Smooth muscle cell of the brain vasculature (primary cell): ENCODE measurements around the gene HOXA3.
A peak's percentile ranks its signal among the peaks of the same experiment; 100 is the strongest.

Experiments used
- DNase-seq: peaks from one replicate; pipeline ENCODE4 v3.0.0-alpha.2; 2012; ENCODE audit warnings: low read depth, low spot score

Gene HOXA3

DNA sequence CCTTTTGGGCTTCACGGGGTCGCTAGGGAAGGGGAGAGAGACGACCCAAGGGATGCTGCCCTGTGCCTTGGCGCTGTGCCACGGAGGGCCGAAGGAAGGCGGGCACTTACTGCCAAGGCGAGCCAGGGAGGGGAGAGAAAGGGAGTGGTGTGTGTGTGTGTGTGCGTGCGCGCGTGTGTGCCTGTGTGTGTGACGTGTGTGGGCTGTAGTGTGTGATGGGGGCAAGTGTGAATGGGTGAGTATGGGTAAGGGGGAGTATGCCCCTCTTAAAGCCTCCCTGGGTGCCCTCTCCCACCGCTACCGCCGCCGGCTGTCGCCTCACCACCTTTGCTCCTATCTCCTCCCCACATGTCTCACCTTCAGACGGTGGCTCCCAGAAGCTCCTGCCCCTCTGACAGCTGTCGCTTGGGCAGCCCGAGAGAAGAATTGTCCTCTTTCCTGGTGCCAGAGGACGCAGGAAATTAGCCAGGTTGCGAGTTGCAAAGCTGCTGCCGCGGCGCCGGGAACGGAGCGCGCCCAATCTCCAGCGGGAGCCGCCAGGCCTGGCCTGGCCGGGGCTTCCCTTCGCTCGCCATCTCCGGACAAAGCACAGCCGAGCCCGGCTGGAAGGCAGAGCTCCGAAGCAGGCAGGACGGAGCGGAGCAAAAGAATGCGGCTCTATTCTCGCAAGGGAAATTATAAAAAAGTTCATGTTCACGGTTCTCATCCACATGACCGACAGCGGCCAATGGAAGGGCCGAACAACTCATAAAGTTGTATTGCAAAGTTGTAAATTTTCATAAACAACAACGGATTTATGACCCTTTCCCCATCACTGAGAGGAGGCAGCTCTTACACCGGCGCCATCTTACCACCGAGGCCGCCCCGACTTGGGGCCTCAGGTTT lies at the start of gene HOXA3:
TSS of gene HOXA3 (minus strand) at position 653 of the 885 bp plus-strand sequence. CDS start 41,943 bp downstream, outside the sequence.
- DNase-seq, result no peak

DNA sequence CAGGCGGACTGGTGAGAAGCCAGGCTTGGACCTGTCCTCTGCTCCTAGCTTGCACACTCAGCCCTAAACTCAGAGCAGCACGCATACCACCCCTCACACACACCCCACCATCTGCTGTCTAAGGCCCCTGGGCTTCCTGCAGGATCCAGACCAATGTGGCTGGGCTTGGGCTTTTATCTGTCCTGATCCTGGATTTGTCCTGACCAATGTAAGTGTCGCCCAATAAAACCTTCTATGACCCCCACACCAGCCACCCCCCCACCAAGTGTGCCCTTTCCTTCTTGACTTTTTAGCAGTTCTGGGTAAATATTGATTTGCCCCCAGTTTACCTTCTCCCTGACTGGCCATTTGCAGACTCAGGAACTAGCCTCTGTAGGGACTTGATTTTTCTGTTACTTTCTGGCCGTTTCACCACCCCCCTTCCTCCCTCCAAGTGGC lies 49.2 kb upstream of the HOXA3 start:
- no peak for DNase-seq

DNA sequence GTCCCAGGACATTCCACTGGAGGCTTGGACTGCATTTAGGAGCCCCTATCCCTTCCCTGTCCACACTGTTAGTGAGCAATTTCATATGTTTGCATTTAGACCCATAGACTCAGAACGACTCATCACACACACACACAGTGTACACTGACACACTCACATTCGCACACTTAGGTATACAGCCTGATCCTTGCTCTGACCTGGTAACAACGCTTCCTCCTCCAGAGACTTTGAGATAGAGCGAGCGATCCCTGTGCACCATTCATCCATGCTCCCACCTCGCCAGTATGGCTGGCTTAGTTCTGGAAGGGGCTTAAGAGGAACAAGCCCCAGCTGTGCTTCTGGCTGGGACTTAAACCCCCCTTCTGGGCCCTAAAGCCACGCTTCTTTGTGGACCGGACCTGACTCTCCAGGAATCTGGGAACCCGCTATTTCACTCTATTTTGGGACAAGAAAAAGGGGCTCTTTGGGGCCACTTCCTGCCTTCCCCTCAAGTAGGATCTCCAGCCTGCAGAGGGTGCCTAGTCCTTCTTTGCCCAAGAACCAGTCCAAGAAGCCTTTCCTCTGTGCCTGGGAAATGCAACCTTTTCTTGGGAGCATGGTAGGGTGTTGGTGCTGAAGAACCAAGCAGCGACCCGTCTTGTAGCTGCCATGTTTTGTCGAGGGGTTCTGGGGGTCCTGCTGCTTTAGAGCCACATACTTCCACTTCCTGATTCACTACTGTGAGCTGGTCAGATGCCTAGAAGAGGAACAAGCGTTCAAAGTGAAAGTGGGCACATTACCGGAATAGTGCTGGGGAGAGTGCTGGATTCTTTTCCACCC lies 48.6 kb upstream of the HOXA3 start:
- no peak for DNase-seq

DNA sequence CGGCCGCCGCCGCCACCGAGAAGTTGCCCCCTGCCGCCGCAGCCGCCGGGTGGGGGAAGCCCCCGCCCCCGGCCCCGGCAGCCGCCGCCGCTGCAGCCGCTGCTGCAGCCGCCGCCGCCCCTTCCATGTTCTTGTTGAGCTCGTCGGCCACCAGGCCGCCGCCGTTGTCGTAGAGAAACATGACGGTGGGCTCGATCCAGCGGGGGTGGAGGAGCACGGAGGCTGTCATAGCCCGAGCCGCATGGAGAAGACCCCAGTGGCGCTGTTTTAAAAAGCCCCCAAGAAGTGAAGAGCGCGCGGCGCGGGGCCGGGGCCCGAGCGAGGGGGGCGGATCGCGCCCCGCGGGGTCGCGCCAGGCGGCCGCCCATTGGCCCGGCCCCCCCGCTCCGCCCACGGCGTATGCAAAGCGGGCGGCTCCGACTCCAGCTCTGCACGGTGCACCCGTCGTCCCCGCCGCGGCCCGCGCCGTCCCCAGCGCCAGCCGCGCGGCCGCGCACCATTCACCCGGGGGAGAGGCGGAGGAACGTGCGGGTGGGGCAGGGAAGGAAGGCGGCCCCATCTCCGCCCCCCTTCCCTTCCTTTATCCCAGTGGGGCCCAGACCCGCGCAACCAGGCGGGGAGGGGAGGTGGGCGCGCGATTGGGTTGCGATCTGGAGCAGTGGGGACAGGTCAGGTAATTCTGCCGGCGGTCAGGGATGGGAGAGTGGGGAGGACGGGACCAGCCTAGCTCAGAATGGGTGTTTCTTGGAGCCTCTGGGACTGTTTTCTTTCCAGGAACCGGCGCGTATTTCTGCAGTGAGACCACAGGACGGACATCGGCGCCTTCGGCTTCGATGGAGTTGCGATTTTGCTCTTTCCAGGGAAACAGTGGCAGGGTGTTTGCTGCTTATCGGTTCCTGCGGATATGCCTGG lies 47.7 kb upstream of the HOXA3 start, which contains the start of gene HOXA13:
TSS of gene HOXA13 (minus strand) at position 243 of the 912 bp plus-strand sequence. CDS start at position 229, 14 bp downstream.
- no peak for DNase-seq

DNA sequence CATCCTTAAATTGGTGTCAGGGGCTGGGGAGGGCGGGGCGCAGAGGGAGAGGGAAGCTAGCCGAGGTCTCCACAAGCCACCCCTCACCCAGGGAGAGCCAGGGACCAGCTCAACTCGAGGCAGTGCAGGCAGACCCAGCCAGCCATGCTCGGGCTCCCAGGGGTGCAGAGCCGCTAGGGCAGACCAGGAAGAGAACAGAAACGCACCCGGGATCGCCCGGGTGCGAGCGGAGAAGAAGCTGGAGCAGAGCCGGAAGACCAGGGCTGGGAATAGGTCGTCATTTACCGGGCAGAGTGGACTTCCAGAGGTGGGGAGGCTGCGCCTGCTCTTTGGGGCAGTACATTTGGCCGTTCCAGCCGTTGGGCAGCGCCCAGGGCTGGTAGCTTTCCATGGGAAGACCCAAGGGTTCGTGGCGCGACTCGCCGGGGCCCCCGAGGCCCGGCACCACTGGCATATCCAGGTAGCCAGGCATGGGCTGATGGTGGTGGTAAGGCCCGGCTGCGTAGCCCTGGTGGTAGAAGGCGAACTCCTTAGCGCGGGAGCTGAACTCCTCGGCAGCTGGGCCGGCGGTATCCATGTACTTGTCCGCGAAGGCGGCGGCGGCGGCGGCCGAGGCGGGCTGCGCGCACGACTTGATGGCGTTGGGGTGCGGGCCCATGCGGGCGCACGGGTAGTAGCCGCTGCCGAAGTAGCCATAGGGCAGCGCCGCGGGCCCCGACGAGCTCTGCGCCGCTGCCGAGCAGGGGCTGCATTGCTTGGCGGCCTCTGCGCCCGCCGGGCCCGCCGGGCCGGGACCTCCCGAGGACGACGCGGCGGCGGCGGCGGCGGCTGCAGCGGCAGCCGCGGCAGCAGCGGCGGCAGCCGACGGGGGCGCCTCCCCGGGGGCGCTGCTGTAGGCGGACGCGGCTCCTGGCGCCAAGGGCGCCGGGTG lies 46.8 kb upstream of the HOXA3 start:
- no peak for DNase-seq

DNA sequence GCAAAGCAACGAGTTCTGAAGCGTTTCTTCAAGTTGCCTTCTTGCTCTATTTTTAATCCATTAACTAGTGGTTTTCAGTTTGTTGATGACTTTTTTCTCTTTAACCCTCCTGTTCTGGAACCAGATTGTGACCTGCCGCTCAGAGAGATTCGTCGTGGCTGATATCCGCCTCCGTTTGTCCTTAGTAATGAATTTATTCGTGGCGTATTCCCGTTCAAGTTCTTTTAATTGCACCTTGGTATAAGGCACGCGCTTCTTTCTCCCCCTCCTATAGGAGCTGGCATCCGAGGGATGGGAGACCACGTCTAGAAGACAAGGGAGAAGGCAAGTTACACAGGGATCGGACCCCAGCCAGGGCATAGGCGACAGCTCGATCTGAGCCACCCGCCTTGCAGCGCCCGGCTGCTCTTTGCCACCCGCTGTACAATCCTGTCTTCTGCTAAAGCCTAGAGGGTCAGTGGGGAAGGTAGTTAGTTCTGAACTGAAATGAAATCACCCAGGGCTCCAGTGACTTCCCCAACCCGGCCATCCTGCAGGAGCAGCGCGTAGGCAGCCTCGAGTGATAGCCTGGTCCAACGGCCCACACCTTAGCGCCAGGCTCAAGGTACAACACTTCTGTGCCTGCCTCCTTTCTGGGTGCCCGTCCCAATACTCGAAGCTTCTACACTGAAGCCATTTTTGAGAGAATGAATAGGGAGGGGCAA lies 45.9 kb upstream of the HOXA3 start:
- no peak for DNase-seq

DNA sequence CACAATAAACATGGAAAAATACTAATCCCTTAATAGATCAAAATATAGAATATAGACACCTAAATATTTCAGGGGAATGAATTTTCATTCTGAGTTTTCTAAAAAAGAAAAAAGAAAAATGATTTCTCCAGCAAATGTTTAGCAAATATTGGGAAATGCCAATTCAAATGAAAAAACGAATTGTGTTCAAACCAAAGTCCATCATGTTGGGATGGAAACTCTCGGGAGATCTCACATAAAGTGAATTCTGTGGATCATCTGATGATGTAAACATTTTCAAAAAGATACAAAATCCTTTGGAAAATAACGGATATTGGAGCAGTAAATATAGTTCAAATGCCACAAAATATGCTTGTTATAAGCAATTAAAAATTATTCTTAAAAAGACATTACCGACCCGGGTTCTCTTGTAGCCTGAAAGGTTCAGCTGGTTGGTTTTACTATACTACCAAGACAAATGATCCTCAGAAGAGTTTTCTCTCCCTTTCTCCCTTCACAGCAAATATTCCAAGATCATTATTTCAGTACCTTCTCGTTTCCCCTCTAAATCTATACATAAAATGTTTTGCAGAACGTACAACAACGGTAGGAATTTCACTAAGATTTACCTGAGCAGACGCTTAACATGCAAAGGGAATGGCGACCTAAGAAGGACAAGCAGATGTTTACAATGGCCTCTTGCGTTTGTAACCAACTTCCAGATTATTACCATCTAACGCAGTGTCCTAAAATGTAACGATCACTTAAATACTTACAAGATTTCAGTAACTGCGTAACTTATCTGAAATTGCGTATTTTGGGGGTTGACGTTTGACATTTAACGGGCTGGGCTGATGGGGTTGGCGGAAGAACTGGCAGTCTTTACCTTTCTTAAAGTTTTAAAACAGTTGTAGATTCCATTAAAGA lies 45.0 kb upstream of the HOXA3 start:
- DNase-seq, result no peak

DNA sequence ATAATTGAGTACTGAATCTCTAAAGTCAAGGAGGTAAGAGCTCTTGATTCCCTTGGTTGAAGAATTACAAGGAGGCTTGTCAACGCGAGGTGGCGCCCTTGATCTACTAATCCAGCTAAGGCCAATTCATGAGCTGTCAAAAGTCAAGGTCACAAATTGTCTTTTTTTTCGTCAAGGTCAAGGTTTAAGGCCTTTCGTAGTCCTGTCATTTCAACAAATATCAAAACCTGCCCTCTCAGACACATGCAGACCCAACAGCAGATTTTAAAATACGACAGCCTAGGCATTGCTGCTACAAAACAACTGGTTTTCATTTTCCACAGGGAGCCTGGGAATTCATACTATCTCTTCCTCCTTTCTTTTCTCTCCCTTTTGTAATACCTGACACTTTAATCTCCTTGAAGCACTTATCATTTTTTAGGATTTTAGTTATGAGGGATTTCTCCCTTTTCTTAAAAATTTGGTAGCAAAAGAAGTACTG lies 43.9 kb upstream of the HOXA3 start:
- peak; percentile 51 for DNase-seq

DNA sequence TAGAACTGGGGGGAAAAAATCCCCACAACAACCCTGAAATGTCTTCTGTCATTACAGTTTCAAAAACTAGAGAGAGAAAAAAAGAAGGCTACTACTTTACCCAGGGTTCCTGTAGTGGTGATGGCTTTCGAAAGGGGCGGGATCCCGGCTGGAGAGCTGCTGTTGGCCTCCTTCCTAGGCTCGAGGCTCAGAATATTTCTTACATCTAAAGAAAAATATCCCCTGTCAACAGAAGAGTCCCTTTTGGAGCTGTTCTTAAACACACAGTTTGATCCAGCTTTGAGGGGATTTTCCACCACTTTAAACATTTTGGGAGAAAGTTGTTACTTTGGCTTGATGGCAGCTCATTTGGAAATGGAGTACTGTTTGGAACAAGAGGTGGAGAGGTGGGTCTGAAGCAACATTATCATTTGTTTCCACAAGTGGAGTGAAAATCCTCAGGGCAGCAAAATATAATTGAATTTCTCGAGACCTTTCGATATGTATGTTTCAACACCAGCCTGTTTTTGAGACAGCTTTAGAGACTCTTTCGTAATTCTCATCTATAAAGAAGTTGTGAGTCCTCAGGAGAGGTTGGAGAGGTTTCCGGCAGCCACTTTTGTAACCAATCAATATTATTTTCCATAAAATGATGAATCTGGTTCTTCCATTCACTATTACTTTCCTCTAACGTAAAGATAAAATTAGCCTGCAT lies 42.5 kb upstream of the HOXA3 start:
- DNase-seq, result no peak

DNA sequence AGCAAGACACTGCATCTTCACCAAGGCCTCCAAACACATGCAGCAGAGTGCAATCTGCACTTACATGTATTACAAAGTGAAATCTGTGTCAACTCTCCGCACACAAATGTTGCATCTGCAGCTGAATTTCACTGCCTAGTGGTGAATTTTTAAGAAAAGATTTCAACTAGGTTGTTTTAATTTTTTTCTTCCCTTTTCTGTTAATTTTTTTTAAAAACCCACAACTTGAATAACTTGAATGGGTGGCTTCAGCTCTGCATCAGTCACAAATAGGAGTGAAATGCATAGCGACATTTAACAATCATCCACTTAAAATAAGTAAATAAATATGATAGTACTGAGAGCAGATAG lies 41.6 kb upstream of the HOXA3 start:
- no peak for DNase-seq

DNA sequence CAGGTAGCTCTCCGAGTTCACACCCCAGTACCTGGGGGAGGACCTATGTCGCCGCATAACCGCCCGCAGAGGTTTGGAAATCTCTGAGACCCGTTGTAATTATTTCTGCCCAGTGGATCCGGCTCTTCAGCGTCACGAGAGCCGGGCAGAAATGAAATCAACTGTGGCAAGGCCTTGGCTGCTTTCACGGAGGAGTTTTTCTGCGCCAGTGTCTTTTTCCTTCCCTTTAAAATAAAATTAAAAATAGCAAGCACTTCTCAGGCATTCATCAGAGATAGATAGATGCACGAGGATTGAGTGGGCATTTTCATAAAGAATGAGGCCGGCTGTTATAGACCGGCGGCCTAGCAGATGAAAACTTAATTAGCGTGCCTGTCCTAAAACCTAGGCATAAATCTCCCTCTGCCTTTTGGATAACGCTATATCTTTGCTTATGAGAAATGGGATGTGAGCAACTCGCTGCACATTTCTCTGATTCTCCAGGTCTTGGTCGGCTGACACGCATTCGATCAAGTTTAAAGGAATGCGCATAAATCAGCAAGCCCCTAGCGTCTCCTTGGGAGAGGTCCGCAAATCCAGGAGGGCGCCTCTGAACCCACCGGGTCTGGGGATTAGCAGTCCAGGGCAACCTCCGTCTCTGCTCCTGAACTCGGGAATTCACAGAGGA lies 41.1 kb upstream of the HOXA3 start:
- DNase-seq, result no peak

DNA sequence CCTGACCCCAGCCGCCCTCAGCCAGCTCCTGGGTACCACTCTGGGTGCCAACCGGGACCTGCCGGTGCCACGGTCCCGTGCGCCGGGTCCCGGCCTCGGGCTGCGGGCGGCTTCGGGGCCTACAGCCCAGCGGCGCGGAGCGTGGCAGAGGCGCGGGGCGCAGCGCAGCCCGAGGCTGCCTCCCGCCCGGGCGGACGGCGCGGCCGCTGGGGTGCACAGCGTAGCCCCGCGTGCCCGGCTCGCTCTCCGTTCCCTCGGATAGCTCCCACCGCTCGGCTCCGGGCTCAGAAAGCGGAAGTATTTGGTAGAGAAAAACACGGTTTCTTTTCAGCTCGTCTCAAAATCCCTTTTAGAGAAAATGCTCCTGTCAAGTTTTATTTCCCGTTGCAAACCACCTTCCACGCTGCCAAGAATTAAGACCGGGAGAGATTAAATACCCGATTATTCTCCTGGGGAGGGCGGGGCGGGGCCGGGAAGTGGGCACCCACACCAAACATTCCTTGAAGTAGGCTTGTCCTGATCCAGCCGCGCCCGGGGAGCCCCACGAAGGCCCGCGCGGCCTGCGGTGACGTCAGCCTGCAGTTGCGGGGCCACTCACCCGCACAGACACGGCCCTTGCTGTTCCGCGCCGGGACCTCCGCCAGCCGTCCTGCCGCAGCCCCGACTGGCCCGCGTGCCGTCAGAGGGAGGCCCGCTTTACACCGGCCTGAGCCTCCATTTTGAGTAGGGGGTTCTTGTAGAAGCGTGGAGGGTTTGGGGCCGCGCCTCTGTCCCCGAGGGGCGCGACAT lies 40.4 kb upstream of the HOXA3 start:
- DNase-seq, result no peak

DNA sequence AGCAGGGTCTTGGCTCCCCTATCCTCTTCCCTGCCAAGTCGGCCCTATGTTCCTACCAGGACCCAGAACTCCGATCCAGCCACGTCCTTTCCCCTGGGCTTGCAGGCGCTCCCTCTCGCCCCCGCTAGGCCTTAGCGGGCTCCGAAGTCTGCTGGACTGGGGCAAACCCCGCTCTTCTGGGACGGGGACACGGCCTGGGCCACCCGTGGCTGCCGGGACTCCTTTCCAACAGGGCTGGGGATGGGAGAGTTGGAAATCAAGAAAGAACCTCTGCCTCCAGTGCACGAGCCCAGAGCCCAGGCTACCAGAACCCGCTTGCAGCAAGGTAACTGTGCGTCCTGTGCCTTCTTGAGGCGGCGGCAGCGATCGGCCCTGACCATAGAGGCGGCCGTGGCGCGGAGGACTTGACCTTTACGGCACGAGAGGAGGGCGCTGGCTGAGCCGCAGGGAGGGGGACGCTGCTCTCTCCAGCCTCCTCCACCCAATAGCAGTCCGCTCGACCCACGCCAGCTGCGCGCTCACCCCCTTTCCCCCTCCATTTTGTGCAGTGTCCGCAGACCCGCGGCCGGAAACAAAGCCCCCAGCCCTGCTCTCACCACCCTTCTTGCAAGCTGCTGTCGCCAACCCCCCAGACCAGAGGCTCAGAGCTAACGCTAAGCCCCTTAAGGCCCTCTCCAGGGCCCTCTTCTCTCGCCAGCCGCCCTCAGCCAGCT lies 39.6 kb upstream of the HOXA3 start:
- no peak for DNase-seq

DNA sequence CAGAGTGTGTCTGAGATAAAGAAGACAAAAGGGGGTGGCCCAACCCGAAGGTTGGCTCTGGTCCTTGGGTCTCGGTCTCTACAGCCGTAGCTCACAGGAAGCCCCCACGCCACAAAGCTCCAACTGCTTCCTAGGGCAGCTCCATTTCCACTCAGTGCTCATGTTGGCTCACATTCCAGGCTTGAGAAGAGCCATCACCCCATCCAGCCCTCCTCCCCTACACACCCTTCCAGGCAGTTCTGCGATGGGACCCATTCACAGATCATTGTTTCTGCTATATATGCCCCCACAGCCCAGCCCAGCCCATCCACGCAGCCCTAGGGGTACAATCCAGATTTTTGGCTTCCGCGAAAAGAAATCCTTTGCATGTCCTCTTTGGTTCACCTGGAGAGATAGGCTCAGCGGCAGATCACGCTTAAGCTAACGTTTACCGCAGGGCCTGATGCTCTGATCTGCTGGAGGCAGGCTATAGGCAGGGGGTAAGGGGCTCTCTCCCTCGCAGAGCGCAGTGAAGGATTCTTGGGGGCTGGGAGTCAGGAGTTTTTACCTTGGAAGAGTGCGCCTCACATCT lies 38.9 kb upstream of the HOXA3 start:
- no peak for DNase-seq

DNA sequence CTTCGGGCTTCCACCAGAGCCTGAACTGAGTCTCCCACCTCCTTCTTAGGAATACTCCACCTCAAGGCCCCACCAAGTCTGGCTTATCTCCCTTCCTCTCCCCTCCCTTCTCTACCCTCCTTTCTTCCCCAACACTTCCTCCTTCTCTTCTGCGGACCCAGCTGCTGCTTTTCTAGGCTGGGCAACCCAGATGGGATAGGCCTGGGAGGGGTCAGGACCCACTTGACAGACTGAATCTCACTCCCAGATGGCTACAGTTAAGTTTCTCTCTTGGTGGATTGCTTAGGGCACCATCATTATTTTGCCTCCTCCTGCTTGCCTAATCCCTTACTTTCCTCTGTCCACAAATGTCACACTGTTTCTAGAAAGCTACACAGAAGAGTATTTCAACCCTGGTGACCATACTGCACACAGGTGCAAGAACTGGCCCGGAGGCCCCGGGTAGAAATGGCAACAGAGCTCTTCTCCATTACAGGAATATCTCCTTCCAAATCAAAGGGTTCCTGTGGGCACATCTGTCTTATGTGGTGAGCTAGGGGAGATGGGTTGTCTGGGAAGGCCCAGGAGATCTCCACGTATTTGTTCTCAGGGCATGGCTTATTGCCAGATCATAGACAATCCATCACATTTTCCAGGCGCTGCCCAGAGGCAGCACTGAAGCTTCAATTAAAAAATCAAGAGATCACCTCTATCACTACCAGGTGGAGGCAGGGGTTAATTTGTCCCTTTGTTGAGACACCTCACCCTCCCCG lies 37.8 kb upstream of the HOXA3 start:
- DNase-seq, result no peak
